Activated CD8-positive, alpha-beta memory T cell treated with anti-CD3 and anti-CD28 coated beads, Interleukin-2, amount 50 U/mL, for 24 hours (primary cell): Measurements from ENCODE around the gene GFPT2.
A peak's percentile ranks its signal among the peaks of the same experiment; 100 is the strongest.
"Not testable (repeated sequence)": the region's sequence is repeated elsewhere in the genome, so short reads cannot be mapped to it uniquely, and the experiment has no call there.

Experiments used
- DNase-seq: peaks from one replicate; pipeline ENCODE4 v3.0.0-alpha.2; 2020; ENCODE audit errors: extremely low read depth

GFPT2 gene

DNA sequence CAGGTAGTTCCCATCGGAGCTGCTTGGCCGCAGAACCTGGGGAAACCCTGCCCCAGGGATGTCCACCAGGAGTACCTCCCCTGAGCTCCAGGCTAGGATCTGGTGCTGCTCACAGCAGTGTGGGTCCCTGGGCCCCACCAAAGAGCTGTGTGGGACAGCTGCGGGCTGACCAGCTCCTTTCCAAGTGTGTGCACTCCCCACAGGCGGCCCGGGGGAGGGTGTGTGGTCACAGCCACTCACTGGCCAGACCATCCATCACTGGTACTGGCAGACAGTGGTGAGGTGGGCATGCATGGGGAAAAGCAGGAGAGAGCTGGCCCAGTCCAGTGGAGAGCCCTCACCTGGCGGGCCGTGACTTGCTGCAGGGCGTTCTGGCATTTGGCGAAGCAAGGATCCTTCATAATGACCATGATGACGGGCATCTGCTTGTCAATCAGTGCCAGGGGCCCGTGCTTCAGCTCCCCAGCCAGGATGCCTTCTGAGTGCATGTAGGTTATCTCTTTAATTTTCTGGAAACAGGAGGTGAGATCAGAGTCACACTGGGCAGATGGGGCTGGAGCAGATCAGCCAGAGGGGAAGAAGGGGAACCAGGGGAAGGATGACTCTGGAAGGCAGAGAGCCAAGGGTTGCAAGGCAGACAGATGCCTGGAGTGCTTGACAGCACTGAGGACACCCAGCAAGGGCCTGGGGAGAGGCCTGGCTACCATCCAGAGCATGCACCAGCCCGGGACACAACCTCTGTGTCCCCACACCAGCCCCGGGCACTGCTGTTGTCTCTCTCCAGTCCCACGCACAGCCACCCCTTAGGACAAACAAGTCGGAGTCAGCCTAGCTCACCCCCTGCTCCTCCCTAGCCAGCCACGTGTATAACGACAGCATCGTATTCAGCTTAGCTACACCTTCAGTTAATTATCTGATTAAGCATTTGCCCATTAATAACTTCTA lies 48.4 kb downstream of the GFPT2 start:
- DNase-seq = no peak

- DNase-seq = no peak
These were observed 49.2 kb downstream of the GFPT2 start for GRCh38 chr5:180304016-180304292.

GRCh38 chr5:180303226-180304015 lies 49.7 kb downstream of the GFPT2 start:
- no peak for DNase-seq

DNA sequence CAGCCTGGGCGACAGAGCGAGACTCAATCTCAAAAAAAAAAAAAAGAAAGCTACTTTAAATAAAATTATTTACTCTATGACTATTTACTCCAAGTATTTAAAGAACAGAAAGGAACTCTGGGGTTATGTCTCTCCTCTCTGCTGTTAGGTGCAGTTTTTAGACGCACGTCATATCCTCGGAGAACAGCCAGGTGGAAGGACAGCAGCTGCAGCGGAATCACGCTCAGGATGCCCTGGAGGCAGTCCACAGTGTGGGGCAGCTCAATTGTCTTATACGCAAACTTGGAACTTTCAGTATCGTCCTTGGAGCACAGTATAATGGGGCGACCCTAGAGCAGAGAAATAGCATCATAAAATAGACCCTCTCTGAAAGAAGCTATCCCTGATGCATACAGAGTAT lies 50.9 kb downstream of the GFPT2 start:
- DNase-seq = no peak

GRCh38 chr5:180301253-180301652 lies 51.9 kb downstream of the GFPT2 start:
- DNase-seq = no peak

GRCh38 chr5:180299526-180299925 lies 53.6 kb downstream of the GFPT2 start:
- no peak for DNase-seq

- DNase-seq = not testable (repeated sequence)
These were observed 54.1 kb downstream of the GFPT2 start for GRCh38 chr5:180299014-180299413.

DNA sequence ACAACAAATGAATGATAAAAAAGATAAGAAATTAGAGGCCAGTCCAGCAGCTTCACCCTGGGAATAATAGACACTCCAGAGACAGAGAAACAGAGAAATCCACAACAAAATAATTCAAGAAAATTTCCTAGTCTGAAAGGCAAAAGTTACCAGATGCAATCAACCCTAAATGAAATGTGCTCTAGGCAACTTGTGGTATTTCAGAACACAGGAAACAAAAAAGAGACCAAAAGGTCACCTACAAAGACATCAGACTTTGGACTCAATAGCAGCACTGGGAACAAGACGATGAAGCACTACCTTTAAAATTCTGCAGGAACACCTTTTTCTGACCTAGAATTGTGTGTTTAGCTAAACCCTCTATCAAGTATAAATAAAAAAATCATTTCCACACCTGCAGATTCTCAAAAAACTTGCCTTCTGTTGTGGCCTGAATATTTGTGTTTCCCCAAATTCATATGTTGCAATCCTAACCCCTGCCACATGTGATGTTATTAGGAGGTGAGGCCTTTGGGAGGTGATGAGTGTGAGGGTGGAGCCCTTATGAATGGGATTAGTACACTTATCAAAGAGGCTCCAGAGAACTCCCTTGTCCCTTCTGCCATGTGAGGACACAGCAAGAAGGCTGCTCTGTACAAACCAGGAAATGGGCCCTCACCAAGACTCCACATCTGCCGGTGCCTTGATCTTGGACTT lies 55.4 kb downstream of the GFPT2 start:
- no peak for DNase-seq

- DNase-seq = no peak
These were observed 56.4 kb downstream of the GFPT2 start for GRCh38 chr5:180296771-180297170.

- DNase-seq = no peak
These were observed 58.1 kb downstream of the GFPT2 start for GRCh38 chr5:180294913-180295555.

- DNase-seq = no peak
These were observed 58.7 kb downstream of the GFPT2 start for GRCh38 chr5:180294411-180294810.

GRCh38 chr5:180291943-180292831 lies 60.9 kb downstream of the GFPT2 start, which contains the start of gene MAPK9:
Gene MAPK9 (minus strand): TSS chr5:180292083. CDS start chr5:180280561, 11,522 bp downstream.
- DNase-seq = peak; percentile 41

GRCh38 chr5:180291234-180291940 lies 61.7 kb downstream of the GFPT2 start:
- DNase-seq = no peak

- no peak for DNase-seq
These were observed 62.4 kb downstream of the GFPT2 start for GRCh38 chr5:180290568-180291233.

DNA sequence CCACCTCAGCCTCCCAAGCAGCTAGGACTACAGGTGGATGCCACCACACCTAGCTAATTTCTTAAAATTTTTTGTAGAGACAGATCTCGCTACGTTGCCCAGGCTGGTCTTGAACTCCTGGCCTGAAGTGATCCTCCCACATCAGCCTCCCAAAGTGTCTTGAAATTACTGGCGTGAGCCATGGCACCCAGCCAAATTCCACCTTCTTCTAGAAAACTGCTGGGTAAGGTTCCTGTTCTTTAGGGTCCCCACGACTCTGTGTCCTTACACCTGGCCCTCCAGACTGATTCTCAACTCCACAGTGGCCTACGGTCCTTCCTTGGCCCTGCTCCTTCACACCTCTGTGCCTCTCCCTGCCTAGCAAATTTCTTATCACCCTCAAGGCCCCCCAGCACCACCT lies 63.2 kb downstream of the GFPT2 start:
- DNase-seq = no peak

DNA sequence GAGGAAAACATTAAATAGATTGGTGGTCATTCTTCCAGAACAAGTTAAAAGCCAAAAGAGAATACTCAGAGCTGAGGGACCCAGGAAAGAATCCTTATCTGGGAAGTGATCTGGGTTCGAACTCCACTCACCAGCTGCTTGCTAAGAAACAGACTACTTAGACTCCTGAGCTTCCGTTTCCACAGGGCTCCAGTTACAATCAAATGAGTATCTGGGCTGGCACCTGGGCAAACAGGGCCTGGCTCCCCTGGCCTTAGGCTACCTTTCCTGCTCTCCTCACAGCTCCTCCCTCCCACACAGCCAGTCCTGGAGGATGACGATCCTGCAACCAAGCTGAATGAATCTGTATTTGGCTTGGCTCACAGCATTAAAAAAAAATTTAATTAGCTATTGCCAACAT lies 63.7 kb downstream of the GFPT2 start:
- DNase-seq = no peak

DNA sequence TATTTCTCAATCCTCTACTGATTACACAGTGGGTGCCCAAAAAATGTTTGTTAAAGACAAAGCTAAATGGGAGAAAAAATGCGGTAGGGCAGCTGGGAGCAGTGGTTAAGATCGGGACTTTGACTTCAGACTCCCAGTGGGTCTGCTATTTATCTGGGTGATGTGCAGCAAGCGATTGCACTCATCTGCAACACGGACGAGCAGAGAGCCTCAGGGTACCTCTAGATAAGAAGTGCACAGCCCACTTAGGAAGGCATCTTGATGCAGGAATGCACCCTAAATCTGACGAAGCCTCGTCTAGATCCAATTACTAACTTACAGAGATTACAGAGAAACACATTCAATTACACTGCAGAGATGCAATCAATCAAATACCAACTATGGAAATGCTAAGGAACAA lies 65.3 kb downstream of the GFPT2 start:
- DNase-seq = no peak

- no peak for DNase-seq
These were observed 65.7 kb downstream of the GFPT2 start for GRCh38 chr5:180287404-180287803.

GRCh38 chr5:180284149-180284548 lies 69.0 kb downstream of the GFPT2 start:
- DNase-seq = no peak
